Measurements from ENCODE around the gene CPAMD8. TPM values are rescaled to one million over a fixed set of nuclear protein-coding genes. Genes with fewer than 3 reads are reported as not detected.

CPAMD8 gene
- total RNA-seq, 4 donors from 2014 or later = 2.8 to 18.3 (median 15.7) TPM

DNA sequence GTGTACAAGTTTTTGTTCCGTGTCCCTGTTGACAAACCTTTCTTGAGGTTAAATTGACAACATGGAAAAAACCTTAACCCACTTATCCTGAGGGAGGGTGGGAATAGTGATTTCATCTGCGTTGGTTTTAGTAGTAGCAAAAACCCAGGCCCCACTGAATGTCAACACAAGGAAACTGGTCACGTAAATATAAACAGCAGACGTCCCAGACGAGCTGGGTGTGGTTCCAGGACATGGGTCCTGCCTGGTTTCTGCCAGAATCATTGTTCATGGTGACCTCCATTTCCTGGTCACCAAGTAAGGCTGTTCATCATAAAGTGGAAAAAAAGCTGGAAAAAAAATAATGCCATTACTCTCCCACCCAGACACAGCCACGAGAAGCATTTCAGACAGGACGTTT lies 154.7 kb downstream of the CPAMD8 start:
- no peak for DNase-seq
- H3K9me3 ChIP-seq = no peaks in the 10 kb centered on the region

GRCh38 chr19:16869331-16869972 lies 157.2 kb downstream of the CPAMD8 start:
- Histone ChIP-seq H3K9me3 (no peaks in the 10 kb centered on the region), H3K4me1 (no peaks in the 10 kb centered on the region), H3K4me3 (no peak overlapping the region), H3K36me3 (no peaks in the 10 kb centered on the region), H3K27ac (no peak overlapping the region), H3K27me3 (no peaks in the 10 kb centered on the region)
- intact Hi-C loops (cut with DNase I; ENCODE audit: low total_unique reads) = no loop called here
- TF ChIP-seq POLR2A (IDR thresholded peaks at IDR 0.05) (no peak), CTCF (IDR thresholded peaks at IDR 0.05) (no peak)
- no peak for DNase-seq

More for the DNA sequence above, 154.7 kb downstream of the CPAMD8 start:
- TF ChIP-seq CTCF (IDR thresholded peaks at IDR 0.05) (no peak), POLR2A (IDR thresholded peaks at IDR 0.05) (no peak)
- H3K4me1 ChIP-seq = no peaks in the 10 kb centered on the region
- no peak overlapping the region for H3K4me3 ChIP-seq
- H3K27ac ChIP-seq = peak overlapping the region in 1 of 2 donors; percentile 27
- no peaks in the 10 kb centered on the region for H3K36me3 ChIP-seq
- H3K27me3 ChIP-seq = no peaks in the 10 kb centered on the region
- intact Hi-C loops (cut with DNase I; ENCODE audit: low total_unique reads) = no loop called here

DNA sequence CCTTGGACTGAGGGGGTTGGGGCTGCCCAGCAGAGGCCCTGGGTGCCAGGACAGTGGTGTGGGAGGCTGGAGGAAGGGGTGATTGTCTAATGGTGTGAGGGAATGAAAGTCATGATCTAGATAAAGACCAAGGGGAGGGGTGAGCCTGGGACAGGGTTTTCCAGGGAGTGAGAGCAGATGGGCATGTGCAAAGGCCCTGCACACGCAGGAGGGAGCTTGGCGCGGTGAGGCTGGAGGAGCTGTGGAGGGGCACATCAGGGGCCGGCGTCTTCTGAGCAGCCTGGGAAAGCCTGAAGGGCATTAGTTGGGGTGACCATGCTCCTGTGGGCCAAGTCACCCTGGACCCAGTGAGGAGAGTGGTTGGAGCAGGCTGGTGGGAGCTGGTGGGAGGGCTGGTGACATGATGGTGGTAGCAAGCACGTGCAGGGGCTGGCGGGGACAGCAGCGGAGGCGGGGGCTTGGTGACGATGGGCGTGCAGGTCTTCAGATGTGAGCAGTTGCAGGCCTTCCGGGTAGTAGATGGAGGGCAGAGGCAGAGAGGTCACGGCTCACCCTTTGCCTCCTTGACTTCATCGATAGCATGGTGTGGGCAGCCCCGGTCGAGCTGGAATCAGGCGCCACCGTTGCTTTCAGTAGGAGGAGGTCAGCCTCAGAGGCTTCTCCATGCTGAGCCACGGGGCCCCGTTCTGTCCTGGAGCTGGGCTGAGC lies 158.0 kb downstream of the CPAMD8 start:
- Histone ChIP-seq H3K27me3 (no peaks in the 10 kb centered on the region), H3K4me1 (no peaks in the 10 kb centered on the region), H3K36me3 (no peaks in the 10 kb centered on the region), H3K27ac (no peak overlapping the region), H3K4me3 (no peak overlapping the region), H3K9me3 (no peaks in the 10 kb centered on the region)
- intact Hi-C loops (cut with DNase I; ENCODE audit: low total_unique reads) = no loop called here
- DNase-seq = no peak
- TF ChIP-seq CTCF (IDR thresholded peaks at IDR 0.05) = no peak
- TF ChIP-seq POLR2A (IDR thresholded peaks at IDR 0.05) = no peak

DNA sequence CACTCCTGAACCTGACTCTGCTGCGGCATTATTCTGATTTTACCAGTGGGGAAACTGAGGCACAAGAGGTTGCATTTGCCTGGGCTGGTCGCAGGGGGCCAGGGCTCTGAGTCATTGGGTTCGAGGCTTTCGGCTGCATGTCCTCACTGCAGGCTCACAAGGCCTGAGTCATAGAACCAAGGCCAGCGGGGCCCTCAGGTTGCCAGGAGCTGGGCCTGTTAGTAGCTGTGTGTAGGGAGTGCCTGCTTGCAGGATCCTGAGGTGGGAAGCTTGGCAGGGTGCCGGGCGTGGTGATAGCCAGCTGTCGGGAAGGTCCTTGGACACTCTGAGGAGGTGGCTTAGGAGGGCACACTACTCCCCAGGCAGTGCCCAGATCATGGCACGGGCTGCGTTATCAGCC lies 159.4 kb downstream of the CPAMD8 start:
- no peaks in the 10 kb centered on the region for H3K36me3 ChIP-seq
- intact Hi-C loops (cut with DNase I; ENCODE audit: low total_unique reads) = no loop called here

More for the DNA sequence above, 159.4 kb downstream of the CPAMD8 start:
- H3K4me3 ChIP-seq = no peak overlapping the region
- no peaks in the 10 kb centered on the region for H3K27me3 ChIP-seq
- no peak overlapping the region for H3K27ac ChIP-seq
- no peaks in the 10 kb centered on the region for H3K4me1 ChIP-seq
- no peak for DNase-seq
- no peaks in the 10 kb centered on the region for H3K9me3 ChIP-seq
- TF ChIP-seq CTCF (IDR thresholded peaks at IDR 0.05) = no peak
- TF ChIP-seq POLR2A (IDR thresholded peaks at IDR 0.05) = no peak
